CD14-positive monocyte (primary cell): Measurements from ENCODE around the gene ELMO1. TPM values are rescaled to one million over a fixed set of nuclear protein-coding genes. Genes with fewer than 3 reads are reported as not detected.

ENCODE experiments used
- DNase-seq, 3 donors: peaks; one replicate each; pipeline ENCODE4 v3.0.0-alpha.2; 2011 to 2022
- H2AFZ ChIP-seq: 2 replicates; pipeline ENCODE4 v1.6.0; 2012; ENCODE audit warnings: mild to moderate bottlenecking, low read depth, low read length, inconsistent platforms; ENCODE audit not compliant: insufficient read depth, poor library complexity, severe bottlenecking
- H3K27ac ChIP-seq, 2 donors: 1 replicate in 1 of 2; 2 replicates in 1 of 2; pipeline ENCODE4 v1.5.1; 2012 to 2013; ENCODE audit warnings: low read length in 2 of 2, control low read depth in 1 of 2, inconsistent platforms in 1 of 2, low read depth in 1 of 2, mild to moderate bottlenecking in 1 of 2
- H3K27me3 ChIP-seq, 2 donors: one replicate each; pipeline versions ENCODE4 v1.6.0 to v1.6.1; 2011 to 2013; ENCODE audit warnings: low read length in 2 of 2; ENCODE audit not compliant: control insufficient read depth in 2 of 2, insufficient read depth in 2 of 2
- H3K36me3 ChIP-seq, 2 donors: replicated peaks in 1 of 2; 1 replicate in 1 of 2; 2 replicates in 1 of 2; pipeline versions ENCODE4 v1.5.1 to v1.6.1; 2012 to 2013; ENCODE audit warnings: low read length in 2 of 2, control low read depth in 1 of 2, inconsistent platforms in 1 of 2, mild to moderate bottlenecking in 1 of 2; ENCODE audit not compliant: insufficient read depth in 2 of 2, control insufficient read depth in 1 of 2
- H3K4me1 ChIP-seq, 2 donors: 1 replicate in 1 of 2; 2 replicates in 1 of 2; pipeline versions ENCODE4 v1.5.1 to v1.6.1; 2012 to 2013; ENCODE audit warnings: low read length in 2 of 2, control low read depth in 1 of 2, inconsistent platforms in 1 of 2, mild to moderate bottlenecking in 1 of 2, moderate library complexity in 1 of 2; ENCODE audit not compliant: insufficient read depth in 2 of 2, control insufficient read depth in 1 of 2
- H3K4me2 ChIP-seq: replicated peaks from 2 replicates; pipeline ENCODE3; 2012; ENCODE audit warnings: low read length, moderate library complexity, mild to moderate bottlenecking; ENCODE audit not compliant: poor library complexity, severe bottlenecking; ENCODE audit errors: extremely low read depth
- H3K4me3 ChIP-seq, 3 experiments: fragments of 200-600 bp in 1 of 3; sonication (generic) in 1 of 3; replicated peaks in 1 of 3; 1 replicate in 2 of 3; 2 replicates in 1 of 3; pipeline ENCODE4 v1.5.1; 2011 to 2013; ENCODE audit warnings: low read length in 3 of 3, mild to moderate bottlenecking in 3 of 3, control low read depth in 2 of 3, low read depth in 2 of 3, inconsistent platforms in 1 of 3, moderate library complexity in 1 of 3
- H3K79me2 ChIP-seq: 2 replicates; pipeline ENCODE4 v1.6.0; 2012; ENCODE audit warnings: mild to moderate bottlenecking, control low read depth, inconsistent platforms, low read length, moderate library complexity; ENCODE audit not compliant: insufficient read depth
- H3K9ac ChIP-seq: 2 replicates; pipeline ENCODE4 v1.6.0; 2017; ENCODE audit warnings: low read length, mild to moderate bottlenecking; ENCODE audit not compliant: insufficient read depth, poor library complexity, severe bottlenecking
- H3K9me3 ChIP-seq, 2 donors: replicated peaks in 1 of 2; 1 replicate in 1 of 2; 2 replicates in 1 of 2; pipeline versions ENCODE4 v1.5.1 to v1.6.1; 2012 to 2013; ENCODE audit warnings: low read length in 2 of 2, control low read depth in 1 of 2; ENCODE audit not compliant: control insufficient read depth in 1 of 2, insufficient read depth in 1 of 2
- H4K20me1 ChIP-seq: 2 replicates; pipeline ENCODE4 v1.6.0; 2012; ENCODE audit warnings: mild to moderate bottlenecking, low read length, control low read depth, moderate library complexity; ENCODE audit not compliant: insufficient read depth
- H3K27ac Mint-ChIP-seq, 7 donors: one replicate each; pipeline ENCODE4 v1.8.0; 2020; ENCODE audit warnings: mild to moderate bottlenecking in 7 of 7, mixed read lengths in 7 of 7, moderate library complexity in 6 of 7, inconsistent platforms in 2 of 7
- H3K27me3 Mint-ChIP-seq, 3 donors: one replicate each; pipeline ENCODE4 v1.8.0; 2021 to 2022; ENCODE audit warnings: low read depth in 3 of 3, mild to moderate bottlenecking in 3 of 3, mixed read lengths in 3 of 3, moderate library complexity in 3 of 3, inconsistent platforms in 1 of 3
- H3K36me3 Mint-ChIP-seq, 2 donors: one replicate each; pipeline ENCODE4 v1.8.0; 2020; ENCODE audit warnings: mixed read lengths in 2 of 2, inconsistent platforms in 1 of 2, mild to moderate bottlenecking in 1 of 2
- H3K4me1 Mint-ChIP-seq: one replicate; pipeline ENCODE4 v1.8.0; 2020; ENCODE audit warnings: mild to moderate bottlenecking, mixed read lengths
- H3K4me3 Mint-ChIP-seq, 2 donors: one replicate each; pipeline ENCODE4 v1.8.0; 2020; ENCODE audit warnings: mild to moderate bottlenecking in 2 of 2, mixed read lengths in 2 of 2, moderate library complexity in 1 of 2
- H3K9me3 Mint-ChIP-seq, 7 donors: one replicate each; pipeline ENCODE4 v1.8.0; 2020 to 2022; ENCODE audit warnings: mixed read lengths in 7 of 7, mild to moderate bottlenecking in 6 of 7, moderate library complexity in 6 of 7, inconsistent platforms in 2 of 7
- CTCF ChIP-seq: fragments of 200-600 bp; IDR thresholded peaks from one replicate; pipeline ENCODE4 v1.8.0; 2022; ENCODE audit warnings: antibody characterized with exemption, mild to moderate bottlenecking
- WGBS: methylation state at CpG from one replicate; pipeline ENCODE4 v1.1.5; 2013; ENCODE audit warnings: missing lambda C conversion rate; ENCODE audit not compliant: insufficient coverage; 5-methylcytosine and 5-hydroxymethylcytosine counted together
- intact Hi-C, 2 donors: fragments of 100-400 bp; cut with micrococcal nuclease; formaldehyde crosslinking; loops; one replicate each; pipeline versions ENCODE4 v1.15.0 to v1.15.1; 2023
- polyA plus RNA-seq, 3 donors: library from polyadenylated mRNA; depleted of rRNA in 1 of 3; unstranded in 2 of 3; stranded (reverse) in 1 of 3; fragments of 300-500 nt in 2 of 3; fragments of >200 nt in 1 of 3; fragmentation: Illumina TruSeq in 2 of 3; gene quantifications; 1 replicate in 2 of 3; 2 replicates in 1 of 3; pipeline ENCODE4 v1.2.3, GENCODE V29; 2012 to 2021

Gene ELMO1
- polyA plus RNA-seq, 3 donors, result 46.6 to 50.2 (median 46.7) TPM

GRCh38 chr7:37428681-37429434, 19.8 kb downstream of the ELMO1 start:
- Histone ChIP-seq H4K20me1 (peaks cover 52% of the 10 kb centered on the region), H2AFZ (no peak overlapping the region), H3K9me3 (no peaks in the 10 kb centered on the region), H3K27ac (no peak overlapping the region), H3K27me3 (no peaks in the 10 kb centered on the region), H3K4me3 (no peak overlapping the region), H3K36me3 (peaks cover 4 to 32% of the 10 kb centered on the region in 2 donors), H3K4me2 (no peak overlapping the region), H3K4me1 (peaks cover 40 to 47% of the 10 kb centered on the region in 2 donors), H3K9ac (no peak overlapping the region), H3K79me2 (peaks cover 83% of the 10 kb centered on the region)
- intact Hi-C loops, result no loop called here
- Mint-ChIP-seq H3K36me3 (peaks cover 35 to 44% of the 10 kb centered on the region in 2 donors), H3K4me1 (peaks cover 56% of the 10 kb centered on the region), H3K9me3 (no peaks in the 10 kb centered on the region), H3K27ac (no peak overlapping the region), H3K27me3 (no peaks in the 10 kb centered on the region), H3K4me3 (no peak overlapping the region)
- DNase-seq, result no peak
- TF ChIP-seq CTCF, result no peak
- WGBS, result no CpG with 5 or more reads among the region's 6 CpGs

DNA sequence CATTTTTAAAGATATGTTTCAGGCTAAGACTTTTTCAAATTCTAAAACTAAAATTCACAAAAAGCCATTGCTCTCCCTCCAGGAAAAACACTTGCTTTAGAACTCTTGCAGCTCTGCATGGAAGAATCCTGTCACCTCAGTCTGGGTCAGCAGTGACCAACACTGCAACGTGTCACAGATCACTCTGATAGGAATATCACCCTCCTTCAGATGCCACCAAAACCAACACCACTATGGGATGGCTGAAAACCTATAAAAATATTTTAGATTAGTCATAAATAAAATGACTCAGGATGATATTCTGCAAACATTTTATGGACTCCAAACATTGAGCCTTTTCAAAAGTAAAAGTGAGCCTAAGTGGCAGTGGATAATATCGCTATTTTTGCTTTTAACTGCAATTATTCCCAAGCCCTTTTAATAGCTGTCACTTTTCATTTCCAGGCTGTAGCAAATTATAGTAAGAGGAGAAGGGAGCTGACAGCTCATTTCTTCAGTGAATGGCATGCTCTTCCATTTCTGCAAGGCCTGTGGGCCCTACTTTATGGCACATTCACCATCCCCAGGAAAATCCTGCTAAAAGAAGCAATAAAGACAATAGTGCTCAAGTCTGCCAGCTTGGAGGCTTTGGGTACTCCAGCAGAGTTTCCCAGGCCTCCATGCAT, 21.3 kb downstream of the ELMO1 start:
- peaks cover 35 to 41% of the 10 kb centered on the region in 2 donors for H3K36me3 Mint-ChIP-seq
- intact Hi-C loops, result no loop called here
- TF ChIP-seq CTCF, result no peak
- H3K4me1 ChIP-seq, result peaks cover 36 to 43% of the 10 kb centered on the region in 2 donors
- no peak overlapping the region for H3K9ac ChIP-seq
- no peaks in the 10 kb centered on the region for H3K27me3 ChIP-seq
- no peak overlapping the region for H3K27ac ChIP-seq
- peaks cover 43% of the 10 kb centered on the region for H4K20me1 ChIP-seq
- peaks cover 83% of the 10 kb centered on the region for H3K79me2 ChIP-seq
- H3K4me3 Mint-ChIP-seq, result no peak overlapping the region
- no peak overlapping the region for H3K4me3 ChIP-seq
- peak overlapping the region in 1 of 7 donors; percentile 50 for H3K27ac Mint-ChIP-seq
- H2AFZ ChIP-seq, result no peak overlapping the region
- DNase-seq, result no peak
- peaks cover 44% of the 10 kb centered on the region for H3K4me1 Mint-ChIP-seq
- H3K27me3 Mint-ChIP-seq, result no peaks in the 10 kb centered on the region
- H3K9me3 ChIP-seq, result no peaks in the 10 kb centered on the region
- H3K4me2 ChIP-seq, result no peak overlapping the region
- H3K36me3 ChIP-seq, result peaks cover 4 to 32% of the 10 kb centered on the region in 2 donors
- no CpG with 5 or more reads among the region's 2 CpGs for WGBS
- no peaks in the 10 kb centered on the region for H3K9me3 Mint-ChIP-seq
